NCI-H1436 treated with DMSO at 0.1 percent for 48 hours (cell line): Measurements from ENCODE around the gene RET.
"Not testable (repeated sequence)": the region's sequence is repeated elsewhere in the genome, so short reads cannot be mapped to it uniquely, and the experiment has no call there.

Experiments used
- DNase-seq: peaks from one replicate; lab custom pipeline; 2025; lab: John Stamatoyannopoulos, UW

The RET gene

DNA sequence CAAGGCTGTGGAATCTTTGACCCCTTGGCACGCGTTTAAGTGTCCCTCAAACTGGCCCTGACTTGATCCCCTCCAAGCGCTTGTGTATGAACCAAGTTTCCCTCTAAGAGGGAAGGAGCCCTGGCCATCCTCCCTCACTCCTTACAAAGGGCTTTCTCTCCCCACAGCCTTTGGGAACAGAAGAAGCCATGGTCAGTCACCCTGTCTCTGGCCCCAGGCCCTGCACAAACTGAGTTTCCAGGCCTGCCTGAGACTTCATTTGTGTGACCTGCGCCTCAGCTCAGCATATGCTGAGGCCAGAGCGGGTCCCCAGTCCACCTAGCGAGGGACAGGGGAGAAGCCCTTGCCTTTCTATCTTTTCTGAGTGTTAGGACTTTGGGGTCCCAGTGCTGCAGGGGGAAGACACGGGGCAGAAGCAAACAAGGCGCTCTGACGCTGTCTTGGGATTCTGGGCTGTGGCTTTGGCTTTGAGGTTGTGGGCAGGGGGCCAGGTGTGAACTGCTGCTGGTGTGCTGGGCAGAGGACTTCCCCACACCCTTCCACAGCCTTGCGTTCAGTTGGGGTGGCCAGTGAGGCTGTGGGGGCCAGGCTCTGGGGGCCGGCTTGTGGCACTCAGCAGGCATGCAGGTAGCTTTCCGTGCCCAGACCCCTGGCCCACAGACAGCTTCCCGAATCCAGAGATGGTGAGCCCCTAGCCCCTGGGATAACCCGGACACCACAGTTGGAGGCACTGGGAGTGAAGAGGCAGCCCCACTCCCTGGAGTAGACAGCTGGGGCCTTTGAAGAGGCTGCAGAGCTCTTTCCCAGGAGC is 1.5 kb downstream of the RET start:
- no peak for DNase-seq

GRCh38 chr10:43078986-43079273 is 2.1 kb downstream of the RET start:
- no peak for DNase-seq

GRCh38 chr10:43079856-43080255 is 3.0 kb downstream of the RET start:
- no peak for DNase-seq

- DNase-seq: no peak
These were observed 5.2 kb downstream of the RET start for GRCh38 chr10:43082087-43082486.

- DNase-seq: no peak
These were observed 5.9 kb downstream of the RET start for GRCh38 chr10:43082746-43083145.

DNA sequence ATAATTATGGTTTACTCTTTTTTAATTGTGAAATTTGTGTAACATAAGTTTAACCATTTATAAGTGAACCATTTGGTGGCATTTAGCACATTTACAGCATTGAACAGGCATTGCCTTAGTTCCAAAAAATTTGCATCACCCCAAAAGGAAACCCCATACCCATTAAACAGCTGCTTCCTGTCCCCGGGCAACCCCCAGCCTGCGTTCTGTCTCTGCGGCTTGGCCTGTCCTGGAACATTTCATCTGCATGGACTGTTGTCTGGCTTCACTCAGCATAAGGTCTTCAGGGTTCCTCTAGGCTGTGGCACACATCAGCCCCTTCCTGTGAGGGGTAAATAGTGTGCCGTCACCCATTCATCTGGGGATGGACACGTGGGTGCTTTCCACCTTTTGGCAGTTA is 6.9 kb downstream of the RET start:
- no peak for DNase-seq

DNA sequence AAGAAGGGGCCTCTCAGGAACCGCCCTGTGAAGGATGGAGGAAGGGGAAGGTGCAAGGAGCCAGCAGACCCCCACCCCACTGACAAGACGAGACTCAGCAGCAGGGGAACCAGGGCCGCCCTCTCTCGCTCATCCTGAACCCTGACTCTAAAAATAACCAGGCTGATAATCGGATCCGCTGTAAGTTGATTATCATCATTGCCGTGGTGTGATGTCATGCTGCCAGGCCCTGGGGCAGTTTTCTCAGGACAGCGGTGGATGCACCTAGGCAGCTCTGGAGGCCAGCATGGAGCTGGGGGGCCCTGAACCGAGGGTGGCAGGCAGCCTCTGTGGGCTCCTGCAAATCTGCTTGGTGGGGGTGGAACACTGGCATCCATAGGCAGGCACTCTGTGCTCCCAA is 7.9 kb downstream of the RET start:
- no peak for DNase-seq

GRCh38 chr10:43086321-43086942 is 9.6 kb downstream of the RET start:
- no peak for DNase-seq

DNA sequence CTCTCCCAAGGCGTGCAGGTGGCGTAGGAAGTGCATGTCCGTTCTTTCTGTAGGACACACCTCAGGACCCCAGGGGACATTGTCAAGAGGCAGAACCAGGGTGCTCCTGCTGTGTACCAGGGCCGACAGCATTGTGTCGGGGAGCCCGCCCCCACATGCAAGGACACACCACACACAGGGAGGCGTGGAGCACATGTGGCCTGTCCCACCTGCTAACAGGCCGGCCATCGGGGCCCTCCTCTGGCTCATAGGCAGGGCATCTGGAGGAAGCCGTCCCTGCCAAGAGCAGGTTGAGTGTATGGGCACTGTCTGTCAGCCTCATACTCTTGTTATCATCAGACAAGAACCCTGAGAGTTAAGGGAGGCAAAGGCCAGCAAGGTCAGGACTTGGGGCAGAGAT is 12.7 kb downstream of the RET start:
- no peak for DNase-seq

DNA sequence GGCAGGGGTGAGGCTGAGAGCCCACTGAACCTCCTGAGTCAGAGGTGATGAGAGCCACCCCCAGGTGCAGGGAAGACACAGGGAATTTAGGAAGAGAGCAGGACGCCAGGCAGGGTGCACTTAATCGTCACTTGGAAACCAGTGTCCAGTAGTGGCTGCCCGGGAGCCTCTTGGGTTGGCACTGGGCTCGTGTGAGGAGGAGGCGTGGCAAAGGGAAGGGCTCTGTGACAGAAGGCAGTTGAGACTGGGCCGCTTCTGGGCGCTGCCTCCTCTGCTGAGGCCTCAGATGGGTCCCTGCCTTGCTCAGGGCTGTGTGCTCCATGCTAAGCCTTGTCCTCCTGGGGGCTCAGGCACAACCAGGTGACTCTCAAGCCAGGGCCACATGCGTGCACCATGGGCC is 13.3 kb downstream of the RET start:
- DNase-seq: no peak

DNA sequence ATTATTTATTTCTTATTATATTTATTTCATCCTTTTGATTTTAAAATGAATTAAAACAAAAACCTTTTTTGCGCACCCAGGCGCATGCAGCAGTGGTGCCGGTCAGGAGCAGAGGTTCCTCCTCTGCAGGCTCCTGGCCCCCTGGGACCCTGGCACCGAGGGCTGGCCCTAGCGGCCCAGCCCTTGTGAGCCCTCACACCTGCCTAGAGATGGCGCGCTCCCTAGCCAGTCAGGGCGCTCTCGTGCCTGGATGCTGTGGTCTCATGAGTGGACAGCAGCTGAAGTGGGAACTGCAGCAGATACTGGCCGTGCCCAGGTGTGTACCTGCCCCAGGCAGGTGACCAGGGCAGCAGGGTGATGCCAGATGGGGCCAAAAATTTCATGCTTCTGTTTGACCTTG is 13.8 kb downstream of the RET start:
- DNase-seq: no peak

DNA sequence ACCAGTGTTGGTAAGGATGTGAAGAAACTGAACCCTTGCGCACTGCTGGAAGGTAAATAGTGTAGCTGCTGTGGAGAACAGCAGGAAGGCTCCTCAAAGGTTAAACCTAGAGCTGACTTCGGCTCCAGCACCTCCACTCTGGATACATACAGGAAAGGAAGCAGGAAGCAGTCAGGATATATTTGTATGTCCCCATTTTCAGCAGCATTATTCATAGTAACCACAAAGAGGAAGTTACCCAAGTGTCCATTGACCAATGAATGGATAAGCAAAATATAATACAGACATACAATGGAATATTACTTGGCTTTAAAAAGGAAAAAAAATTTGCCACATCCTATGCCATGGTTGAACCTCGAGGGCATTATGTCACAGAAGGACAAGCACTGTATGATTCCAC is 15.0 kb downstream of the RET start:
- no peak for DNase-seq

- no peak for DNase-seq
These were observed 16.7 kb downstream of the RET start for GRCh38 chr10:43093423-43094076.

DNA sequence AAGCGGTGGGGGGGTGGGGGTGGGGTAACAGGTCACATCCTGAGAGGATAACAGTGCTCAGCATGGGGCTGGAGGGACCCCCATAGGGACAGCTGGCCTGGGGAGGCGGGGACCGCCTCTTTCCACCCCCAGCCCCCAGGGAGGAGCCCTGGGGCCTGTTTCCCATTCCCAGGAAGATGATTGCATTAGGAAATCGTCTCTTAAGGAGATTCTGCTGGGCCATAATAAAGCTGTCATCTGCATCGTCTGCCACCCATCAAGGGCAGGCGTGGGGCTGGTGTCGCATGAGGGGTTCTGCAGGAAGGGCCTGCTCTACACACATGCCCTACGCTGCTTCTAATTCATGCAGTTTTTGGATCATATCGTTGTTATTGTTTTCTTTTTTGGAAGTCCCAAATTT is 17.2 kb downstream of the RET start:
- no peak for DNase-seq

DNA sequence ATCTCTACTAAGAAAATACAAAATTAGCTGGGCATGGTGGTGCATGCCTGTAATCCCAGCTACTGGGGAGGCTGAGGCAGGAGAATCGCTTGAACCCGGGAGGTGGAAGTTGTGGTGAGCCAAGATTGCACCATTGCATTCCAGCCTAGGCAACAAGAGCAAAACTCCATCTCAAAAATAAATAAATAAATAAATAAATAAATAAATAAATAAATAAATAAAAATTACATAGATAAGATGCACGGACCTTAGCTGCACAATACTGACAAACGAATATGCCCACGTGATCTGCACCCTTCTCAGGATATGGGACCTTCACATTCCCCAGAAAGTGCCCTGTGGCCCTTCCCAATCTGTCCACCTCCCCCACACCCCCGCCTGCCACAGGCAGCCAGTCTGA is 22.5 kb downstream of the RET start:
- DNase-seq: not testable (repeated sequence)

GRCh38 chr10:43099928-43100327 is 23.1 kb downstream of the RET start:
- DNase-seq: no peak

DNA sequence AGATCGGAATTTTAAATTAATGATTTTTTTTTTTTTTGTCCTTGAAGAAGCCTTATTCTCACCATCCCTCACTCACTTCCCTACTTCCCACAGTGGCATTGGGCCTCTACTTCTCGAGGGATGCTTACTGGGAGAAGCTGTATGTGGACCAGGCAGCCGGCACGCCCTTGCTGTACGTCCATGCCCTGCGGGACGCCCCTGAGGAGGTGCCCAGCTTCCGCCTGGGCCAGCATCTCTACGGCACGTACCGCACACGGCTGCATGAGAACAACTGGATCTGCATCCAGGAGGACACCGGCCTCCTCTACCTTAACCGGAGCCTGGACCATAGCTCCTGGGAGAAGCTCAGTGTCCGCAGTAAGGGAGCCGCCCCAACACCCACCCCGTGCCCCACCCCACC is 23.5 kb downstream of the RET start:
- no peak for DNase-seq

DNA sequence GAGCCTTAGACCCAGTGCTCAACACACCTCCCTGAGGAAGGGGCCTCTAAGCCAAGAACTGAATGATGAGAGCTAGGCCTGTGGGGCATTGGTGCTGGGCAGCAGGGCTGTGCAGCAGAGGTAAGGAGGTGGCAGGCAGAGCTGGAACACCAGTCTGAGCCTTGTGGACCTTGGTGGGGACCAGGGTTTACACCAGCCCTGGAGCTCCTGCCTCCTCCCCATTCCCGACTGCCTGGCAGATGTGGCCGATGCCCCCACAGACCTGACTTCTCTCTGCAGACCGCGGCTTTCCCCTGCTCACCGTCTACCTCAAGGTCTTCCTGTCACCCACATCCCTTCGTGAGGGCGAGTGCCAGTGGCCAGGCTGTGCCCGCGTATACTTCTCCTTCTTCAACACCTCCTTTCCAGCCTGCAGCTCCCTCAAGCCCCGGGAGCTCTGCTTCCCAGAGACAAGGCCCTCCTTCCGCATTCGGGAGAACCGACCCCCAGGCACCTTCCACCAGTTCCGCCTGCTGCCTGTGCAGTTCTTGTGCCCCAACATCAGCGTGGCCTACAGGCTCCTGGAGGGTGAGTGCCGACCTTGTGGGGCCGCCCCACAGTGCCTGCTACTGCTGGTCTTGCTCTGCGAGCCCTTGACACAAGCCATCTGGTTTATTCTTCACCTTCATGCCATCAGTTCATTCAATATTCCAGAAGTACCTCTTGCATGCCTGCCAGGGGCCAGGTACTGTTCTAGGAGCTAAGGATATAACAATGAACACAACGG is 25.4 kb downstream of the RET start:
- no peak for DNase-seq

DNA sequence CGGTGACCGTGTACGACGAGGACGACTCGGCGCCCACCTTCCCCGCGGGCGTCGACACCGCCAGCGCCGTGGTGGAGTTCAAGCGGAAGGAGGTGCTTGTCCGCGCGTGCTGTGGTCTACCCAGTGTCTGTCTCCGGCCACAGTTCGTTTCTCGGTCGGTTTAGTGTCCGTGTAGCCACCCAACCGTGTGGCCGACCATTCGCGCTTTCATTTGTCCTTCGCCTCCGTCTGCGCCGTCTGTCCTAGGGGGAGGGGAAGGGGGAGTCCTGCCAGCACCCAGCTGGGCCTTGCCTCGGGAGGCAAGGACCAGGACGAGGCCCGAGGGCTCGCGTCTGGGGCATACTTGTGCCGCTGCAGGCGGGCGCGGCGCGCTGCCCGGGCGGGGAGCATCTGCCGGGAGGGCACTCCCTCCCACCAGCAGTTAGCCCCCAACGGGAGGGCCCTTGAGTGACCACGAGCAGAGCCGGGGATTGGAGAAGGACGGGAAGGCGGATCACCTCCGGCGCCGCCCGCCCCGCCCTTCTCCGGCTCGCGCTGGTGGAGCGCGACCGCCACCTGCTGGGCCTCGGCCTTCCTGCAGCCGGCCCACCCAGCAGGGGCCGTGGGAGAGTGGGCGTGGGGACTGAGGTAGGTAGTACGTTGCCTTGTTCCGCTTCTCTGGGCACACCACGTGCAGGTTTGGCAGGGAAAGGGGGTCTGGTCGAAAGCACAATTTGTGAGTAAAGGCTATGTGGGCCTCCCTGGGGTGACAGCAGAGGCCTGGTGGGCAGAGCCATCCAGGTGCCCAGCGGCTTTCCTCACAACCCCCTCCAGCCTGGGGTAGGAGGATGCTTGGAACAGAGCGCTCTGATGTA is 28.5 kb downstream of the RET start:
- no peak for DNase-seq

DNA sequence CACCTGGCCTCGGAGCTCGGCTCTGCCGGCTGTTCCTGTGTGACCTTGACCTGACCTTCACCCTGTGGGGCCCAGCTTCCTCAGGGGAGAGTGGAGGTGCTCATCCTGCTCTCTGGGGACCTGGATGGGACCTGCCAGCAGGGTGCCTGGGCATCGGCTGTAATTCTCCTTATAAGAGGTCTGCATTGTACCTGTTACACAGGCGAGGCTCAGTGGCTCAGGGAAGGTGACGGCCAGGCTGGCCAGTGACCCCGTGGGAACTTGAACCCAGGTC is 29.0 kb downstream of the RET start:
- no peak for DNase-seq

GRCh38 chr10:43106256-43107091 is 29.6 kb downstream of the RET start:
- no peak for DNase-seq
